ENCODE results near the gene CPZ.

GRCh38 chr4:8601556-8601955 is 9.0 kb downstream of the CPZ start:
- TF ChIP-seq USF1 (IDR thresholded peaks at IDR 0.05) = no peak
- no peak for TF ChIP-seq RAD21 (IDR thresholded peaks at IDR 0.05; ENCODE audit: low read depth)
- no peak for TF ChIP-seq EP300 (IDR thresholded peaks at IDR 0.05; ENCODE audit: borderline replicate concordance)
- no peak for TF ChIP-seq TEAD4 (IDR thresholded peaks at IDR 0.05)
- no peak for TF ChIP-seq CREB1 (IDR thresholded peaks at IDR 0.05; ENCODE audit: low read depth)
- TF ChIP-seq TAF1 (IDR thresholded peaks at IDR 0.05; ENCODE audit: low read depth) = no peak
- no peak for TF ChIP-seq NFIC (IDR thresholded peaks at IDR 0.05)
- TF ChIP-seq YY1 (IDR thresholded peaks at IDR 0.05; ENCODE audit: low read depth) = no peak
- no peak for TF ChIP-seq MAX (IDR thresholded peaks at IDR 0.05)
- no peak for TF ChIP-seq CEBPB (IDR thresholded peaks at IDR 0.05)
- TF ChIP-seq REST (IDR thresholded peaks at IDR 0.05; ENCODE audit: low read depth) = no peak
- TF ChIP-seq FOXM1 (IDR thresholded peaks at IDR 0.05; ENCODE audit: borderline replicate concordance, low read depth) = no peak
- TF ChIP-seq EGR1 (IDR thresholded peaks at IDR 0.05) = no peak
- no peak for TF ChIP-seq ZBTB7A (IDR thresholded peaks at IDR 0.05; ENCODE audit: low read depth)

Data from Ishikawa (cell line).